Measurements from ENCODE around the gene CLCN1.

CLCN1 gene

GRCh38 chr7:143292876-143293275 is 23.0 kb upstream of the CLCN1 start:
- in situ Hi-C loops (cut with HindIII; ENCODE audit: low sequenced_read_pairs): no loop called here

GRCh38 chr7:143295870-143296269 is 20.0 kb upstream of the CLCN1 start:
- in situ Hi-C loops (cut with HindIII; ENCODE audit: low sequenced_read_pairs): no loop called here

- in situ Hi-C loops (cut with HindIII; ENCODE audit: low sequenced_read_pairs): no loop called here
Measured at GRCh38 chr7:143296686-143297085, 19.2 kb upstream of the CLCN1 start.

- in situ Hi-C loops (cut with HindIII; ENCODE audit: low sequenced_read_pairs): no loop called here
Measured at GRCh38 chr7:143299346-143299745, 16.6 kb upstream of the CLCN1 start.

- in situ Hi-C loops (cut with HindIII; ENCODE audit: low sequenced_read_pairs): loop anchor here (10.0 kb wide), 1 partner anchor 55 kb away; no protein-coding TSS in a partner anchor
Measured at GRCh38 chr7:143299840-143300239, 16.1 kb upstream of the CLCN1 start.

- in situ Hi-C loops (cut with HindIII; ENCODE audit: low sequenced_read_pairs): loop anchor here (10.0 kb wide), 1 partner anchor 56 kb away; no protein-coding TSS in a partner anchor
Measured at GRCh38 chr7:143300959-143301935, 14.7 kb upstream of the CLCN1 start.

GRCh38 chr7:143303733-143304132 is 12.2 kb upstream of the CLCN1 start:
- in situ Hi-C loops (cut with HindIII; ENCODE audit: low sequenced_read_pairs): loop anchor here (10.0 kb wide), 1 partner anchor 59 kb away; no protein-coding TSS in a partner anchor

GRCh38 chr7:143304938-143305337 is 11.0 kb upstream of the CLCN1 start:
- in situ Hi-C loops (cut with HindIII; ENCODE audit: low sequenced_read_pairs): loop anchor here (10.0 kb wide), 1 partner anchor 60 kb away; no protein-coding TSS in a partner anchor

- in situ Hi-C loops (cut with HindIII; ENCODE audit: low sequenced_read_pairs): loop anchor here (10.0 kb wide), 1 partner anchor 61 kb away; no protein-coding TSS in a partner anchor
Measured at GRCh38 chr7:143305423-143306070, 10.4 kb upstream of the CLCN1 start.

- in situ Hi-C loops (cut with HindIII; ENCODE audit: low sequenced_read_pairs): loop anchor here (10.0 kb wide), 1 partner anchor 64 kb away; no protein-coding TSS in a partner anchor
Measured at GRCh38 chr7:143308632-143309031, 7.3 kb upstream of the CLCN1 start.

GRCh38 chr7:143314127-143314526 is 1.8 kb upstream of the CLCN1 start:
- in situ Hi-C loops (cut with HindIII; ENCODE audit: low sequenced_read_pairs): no loop called here

- in situ Hi-C loops (cut with HindIII; ENCODE audit: low sequenced_read_pairs): no loop called here
Measured at GRCh38 chr7:143316492-143316891, 581 bp downstream of the CLCN1 start.

- in situ Hi-C loops (cut with HindIII; ENCODE audit: low sequenced_read_pairs): no loop called here
Measured at GRCh38 chr7:143318661-143319060, 2.8 kb downstream of the CLCN1 start.

- in situ Hi-C loops (cut with HindIII; ENCODE audit: low sequenced_read_pairs): no loop called here
Measured at GRCh38 chr7:143320620-143321019, 4.7 kb downstream of the CLCN1 start.

- in situ Hi-C loops (cut with HindIII; ENCODE audit: low sequenced_read_pairs): no loop called here
Measured at GRCh38 chr7:143321242-143321641, 5.3 kb downstream of the CLCN1 start.

GRCh38 chr7:143321734-143322133 is 5.8 kb downstream of the CLCN1 start:
- in situ Hi-C loops (cut with HindIII; ENCODE audit: low sequenced_read_pairs): no loop called here

- in situ Hi-C loops (cut with HindIII; ENCODE audit: low sequenced_read_pairs): no loop called here
Measured at GRCh38 chr7:143322760-143323633, 7.1 kb downstream of the CLCN1 start.

GRCh38 chr7:143323653-143324052 is 7.7 kb downstream of the CLCN1 start:
- in situ Hi-C loops (cut with HindIII; ENCODE audit: low sequenced_read_pairs): no loop called here

GRCh38 chr7:143325240-143325639 is 9.3 kb downstream of the CLCN1 start:
- in situ Hi-C loops (cut with HindIII; ENCODE audit: low sequenced_read_pairs): no loop called here

GRCh38 chr7:143327903-143328302 is 12.0 kb downstream of the CLCN1 start:
- in situ Hi-C loops (cut with HindIII; ENCODE audit: low sequenced_read_pairs): no loop called here

Measured in DLD1 (cell line).